GM23248 (cell line): ENCODE data around the gene PDSS2.
A peak's percentile ranks its signal among the peaks of the same experiment; 100 is the strongest.

Experiments
- EZH2 ChIP-seq: fragments of 200-600 bp; sonication (generic); IDR thresholded peaks from 2 replicates; pipeline ENCODE4 v1.6.1; 2018; ENCODE audit warnings: antibody characterized with exemption, mild to moderate bottlenecking; ENCODE audit not compliant: insufficient read depth, poor library complexity, severe bottlenecking
- EZH2phosphoT487 ChIP-seq: fragments of 200-600 bp; sonication (generic); IDR thresholded peaks from 2 replicates; pipeline ENCODE4 v1.6.1; 2018; ENCODE audit warnings: antibody characterized with exemption, moderate library complexity, mild to moderate bottlenecking, low read depth; ENCODE audit not compliant: insufficient read depth

DNA sequence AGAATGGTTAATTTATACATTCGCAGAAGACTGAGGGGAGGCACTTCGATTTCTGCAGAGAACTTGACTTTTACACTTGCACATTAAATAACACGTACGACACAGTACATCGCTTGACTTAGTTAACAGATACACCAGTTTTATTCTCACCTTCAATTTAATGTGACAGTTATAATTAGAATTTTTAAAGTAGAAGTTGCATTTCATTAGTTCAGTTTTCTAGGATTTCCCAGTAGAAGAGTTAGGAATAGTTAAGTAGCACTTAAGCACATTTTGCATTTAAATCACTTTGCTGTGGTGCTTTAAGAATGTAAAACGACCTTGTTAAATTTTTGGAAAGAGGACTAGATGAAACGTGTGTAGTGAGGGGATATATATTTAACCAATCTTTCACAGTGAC, 342.4 kb downstream of the PDSS2 start:
- no peak for TF ChIP-seq EZH2phosphoT487
- TF ChIP-seq EZH2: peak; percentile 45
